Fibroblast of the aortic adventitia (primary cell): Measurements from ENCODE around the gene TMEM151A. TPM values are rescaled to one million over a fixed set of nuclear protein-coding genes. Genes with fewer than 3 reads are reported as not detected.

Source experiments
- DNase-seq: peaks from one replicate; pipeline ENCODE4 v3.0.0-alpha.2; 2010; ENCODE audit warnings: low read depth
- H3K4me3 ChIP-seq: 2 replicates; pipeline ENCODE4 v1.5.1; 2011; ENCODE audit warnings: low read depth, mild to moderate bottlenecking, control low read depth, low read length, moderate library complexity
- CTCF ChIP-seq: IDR thresholded peaks from 2 replicates; pipeline ENCODE4 v1.5.1; 2011; ENCODE audit warnings: mild to moderate bottlenecking, low read length, control low read depth, inconsistent platforms; ENCODE audit not compliant: insufficient read depth
- total RNA-seq: library from RNA; depleted of rRNA; stranded (reverse); fragments of >200 nt; gene quantifications from 2 replicates; pipeline ENCODE4 v1.2.3, GENCODE V29; 2012; ENCODE audit warnings: low replicate concordance

The TMEM151A gene
- total RNA-seq, 1 donor = 0.27 TPM

GRCh38 chr11:66330931-66331330 lies 39.2 kb downstream of the TMEM151A start:
- TF ChIP-seq CTCF = no peak
- DNase-seq = no peak
- H3K4me3 ChIP-seq = no peak overlapping the region

GRCh38 chr11:66331542-66332370 lies 40.1 kb downstream of the TMEM151A start:
- no peak for TF ChIP-seq CTCF
- no peak overlapping the region for H3K4me3 ChIP-seq
- DNase-seq = no peak

GRCh38 chr11:66332371-66333219 lies 40.9 kb downstream of the TMEM151A start:
- H3K4me3 ChIP-seq = no peak overlapping the region
- TF ChIP-seq CTCF = no peak
- DNase-seq = no peak

- no peak for TF ChIP-seq CTCF
- H3K4me3 ChIP-seq = no peak overlapping the region
- DNase-seq = no peak
Observed at GRCh38 chr11:66333220-66333877, 41.7 kb downstream of the TMEM151A start.

GRCh38 chr11:66333896-66334604 lies 42.4 kb downstream of the TMEM151A start:
- H3K4me3 ChIP-seq = peak overlapping the region; percentile 9
- DNase-seq = no peak
- no peak for TF ChIP-seq CTCF
